ENCODE measurements around the gene PLXDC2. TPM values are rescaled to one million over a fixed set of nuclear protein-coding genes. Genes with fewer than 3 reads are reported as not detected.

Gene PLXDC2
- total and polyA plus RNA-seq, 4 donors, result 11.8 to 99.6 (median 40.8) TPM

DNA sequence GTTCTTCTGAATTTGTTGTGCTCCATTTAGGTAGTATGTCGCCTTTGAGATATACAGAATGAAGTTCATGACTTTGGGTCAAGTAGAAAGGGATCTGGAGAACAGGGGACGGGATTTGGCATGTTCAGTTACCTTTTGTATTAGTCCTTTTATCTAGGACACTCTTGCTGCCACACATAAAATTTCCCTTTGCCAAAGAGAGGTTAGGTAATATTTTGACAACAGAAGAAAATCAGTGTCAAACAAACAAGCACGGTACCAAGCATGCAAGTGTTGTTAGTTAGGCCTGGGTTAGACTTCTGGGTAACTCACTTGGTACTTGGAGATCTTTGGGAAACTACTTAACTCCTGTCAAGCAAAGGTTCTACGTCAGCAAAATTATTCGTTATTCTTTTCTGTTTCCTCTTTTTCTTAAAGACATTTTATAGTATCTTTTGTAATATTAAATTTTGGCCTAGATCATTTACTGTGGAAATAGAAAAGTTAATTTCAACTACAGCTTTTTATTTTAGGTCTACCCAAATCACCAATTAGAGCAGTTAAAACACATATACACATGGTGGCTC is 116.7 kb downstream of the PLXDC2 start:
- ATAC-seq (ENCODE audit: insufficient read depth, low FRiP score), result no peak
- no peak overlapping the region for H3K27ac ChIP-seq (ENCODE audit: low read depth in 1 of 2, low read length in 1 of 2)

DNA sequence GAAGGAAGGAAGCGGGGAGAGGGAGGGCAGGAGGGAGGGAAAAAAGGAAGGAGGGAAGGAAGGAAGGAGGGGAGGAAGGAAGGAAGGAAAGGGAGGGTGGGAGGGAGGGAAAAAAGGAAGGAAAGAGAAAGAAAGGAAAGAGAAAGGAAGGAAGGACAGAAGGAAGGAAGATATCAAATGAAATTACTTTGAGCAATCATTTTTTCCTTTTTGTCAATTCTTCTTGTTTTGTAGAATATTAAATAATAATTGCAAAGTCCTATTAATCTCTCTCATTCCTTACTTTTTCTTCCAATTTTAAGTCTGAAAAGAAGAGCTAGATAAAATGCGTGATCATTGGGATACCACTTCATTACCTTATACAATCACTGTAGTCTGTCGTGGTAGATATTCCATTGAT is 117.5 kb downstream of the PLXDC2 start:
- H3K27me3 ChIP-seq (ENCODE audit: control insufficient read depth in 3 of 3, insufficient read depth in 3 of 3, low read length in 2 of 3), result no peaks in the 10 kb centered on the region
- H3K9ac ChIP-seq (ENCODE audit: insufficient read depth in 1 of 2, low read length in 2 of 2), result no peak overlapping the region
- 96 to 97% methylated on average over 3 of the region's 3 CpGs for WGBS, 2 donors
- TF ChIP-seq, protein P1, sequence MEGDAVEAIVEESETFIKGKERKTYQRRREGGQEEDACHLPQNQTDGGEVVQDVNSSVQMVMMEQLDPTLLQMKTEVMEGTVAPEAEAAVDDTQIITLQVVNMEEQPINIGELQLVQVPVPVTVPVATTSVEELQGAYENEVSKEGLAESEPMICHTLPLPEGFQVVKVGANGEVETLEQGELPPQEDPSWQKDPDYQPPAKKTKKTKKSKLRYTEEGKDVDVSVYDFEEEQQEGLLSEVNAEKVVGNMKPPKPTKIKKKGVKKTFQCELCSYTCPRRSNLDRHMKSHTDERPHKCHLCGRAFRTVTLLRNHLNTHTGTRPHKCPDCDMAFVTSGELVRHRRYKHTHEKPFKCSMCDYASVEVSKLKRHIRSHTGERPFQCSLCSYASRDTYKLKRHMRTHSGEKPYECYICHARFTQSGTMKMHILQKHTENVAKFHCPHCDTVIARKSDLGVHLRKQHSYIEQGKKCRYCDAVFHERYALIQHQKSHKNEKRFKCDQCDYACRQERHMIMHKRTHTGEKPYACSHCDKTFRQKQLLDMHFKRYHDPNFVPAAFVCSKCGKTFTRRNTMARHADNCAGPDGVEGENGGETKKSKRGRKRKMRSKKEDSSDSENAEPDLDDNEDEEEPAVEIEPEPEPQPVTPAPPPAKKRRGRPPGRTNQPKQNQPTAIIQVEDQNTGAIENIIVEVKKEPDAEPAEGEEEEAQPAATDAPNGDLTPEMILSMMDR (IDR thresholded peaks at IDR 0.05; ENCODE audit: control extremely low read depth, extremely low read depth), result no peak
- no peak overlapping the region for H3K27ac ChIP-seq (ENCODE audit: low read depth in 1 of 2, low read length in 1 of 2)
- H3K4me3 ChIP-seq, result no peak overlapping the region
- DNase-seq (no peak), ATAC-seq (ENCODE audit: insufficient read depth, low FRiP score) (no peak)
- H3K9me3 ChIP-seq (ENCODE audit: control insufficient read depth in 4 of 4, insufficient read depth in 3 of 4, low read length in 3 of 4), result no peaks in the 10 kb centered on the region
- H3K4me1 ChIP-seq (ENCODE audit: control insufficient read depth in 5 of 5, insufficient read depth in 5 of 5, low read length in 5 of 5), result peaks cover 3 to 29% (median 16%) of the 10 kb centered on the region in 5 donors
- H3K36me3 ChIP-seq (ENCODE audit: control insufficient read depth in 4 of 4, insufficient read depth in 4 of 4, low read length in 4 of 4), result peaks cover 0 to 7% (median 2%) of the 10 kb centered on the region in 4 donors

More for the DNA sequence above, 116.7 kb downstream of the PLXDC2 start:
- 79 to 83% methylated on average over 5 of the region's 5 CpGs for WGBS, 2 donors
- Histone ChIP-seq H3K27me3 (ENCODE audit: control insufficient read depth in 3 of 3, insufficient read depth in 3 of 3, low read length in 2 of 3) (no peaks in the 10 kb centered on the region), H3K9ac (ENCODE audit: insufficient read depth in 1 of 2, low read length in 2 of 2) (no peak overlapping the region), H3K4me3 (no peak overlapping the region), H3K9me3 (ENCODE audit: control insufficient read depth in 4 of 4, insufficient read depth in 3 of 4, low read length in 3 of 4) (no peaks in the 10 kb centered on the region), H3K4me1 (ENCODE audit: control insufficient read depth in 5 of 5, insufficient read depth in 5 of 5, low read length in 5 of 5) (peaks cover 3 to 25% (median 10%) of the 10 kb centered on the region in 5 donors), H3K36me3 (ENCODE audit: control insufficient read depth in 4 of 4, insufficient read depth in 4 of 4, low read length in 4 of 4) (peaks cover 0 to 7% (median 2%) of the 10 kb centered on the region in 4 donors)
- TF ChIP-seq, protein P1 (IDR thresholded peaks at IDR 0.05; ENCODE audit: control extremely low read depth, extremely low read depth), result no peak
- no peak for DNase-seq

DNA sequence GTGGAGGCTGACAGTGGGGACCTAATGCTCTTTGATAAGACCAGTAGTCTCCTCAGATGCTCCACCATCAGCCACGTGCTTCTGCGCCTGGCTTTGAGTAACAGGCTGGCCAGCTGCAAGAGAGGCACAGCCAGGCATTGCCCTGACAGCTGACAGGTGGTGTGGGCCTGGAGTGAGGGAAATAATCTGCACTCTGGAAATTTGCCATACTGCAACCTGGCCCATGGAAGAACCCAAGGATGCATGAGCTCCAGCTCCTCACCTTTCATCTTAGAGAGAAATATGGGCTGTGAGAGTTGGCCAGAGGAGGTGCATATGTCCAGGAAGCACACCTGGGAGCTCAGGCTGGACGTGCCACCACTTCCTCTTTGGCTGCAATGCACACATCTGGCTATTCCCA is 118.9 kb downstream of the PLXDC2 start:
- H3K4me1 ChIP-seq (ENCODE audit: control insufficient read depth in 5 of 5, insufficient read depth in 5 of 5, low read length in 5 of 5), result peaks cover 3 to 23% (median 16%) of the 10 kb centered on the region in 5 donors
- no peaks in the 10 kb centered on the region for H3K9me3 ChIP-seq (ENCODE audit: control insufficient read depth in 4 of 4, insufficient read depth in 3 of 4, low read length in 3 of 4)
- TF ChIP-seq, protein P1 (IDR thresholded peaks at IDR 0.05; ENCODE audit: control extremely low read depth, extremely low read depth), result no peak
- peaks cover 0 to 7% (median 2%) of the 10 kb centered on the region in 4 donors for H3K36me3 ChIP-seq (ENCODE audit: control insufficient read depth in 4 of 4, insufficient read depth in 4 of 4, low read length in 4 of 4)
- H3K27ac ChIP-seq (ENCODE audit: low read depth in 1 of 2, low read length in 1 of 2), result no peak overlapping the region
- no peak for DNase-seq
- no peak overlapping the region for H3K4me3 ChIP-seq
- no peaks in the 10 kb centered on the region for H3K27me3 ChIP-seq (ENCODE audit: control insufficient read depth in 3 of 3, insufficient read depth in 3 of 3, low read length in 2 of 3)
- ATAC-seq (ENCODE audit: insufficient read depth, low FRiP score), result no peak
- 58 to 77% methylated on average over 3 of the region's 3 CpGs for WGBS, 2 donors
- no peak overlapping the region for H3K9ac ChIP-seq (ENCODE audit: insufficient read depth in 1 of 2, low read length in 2 of 2)

DNA sequence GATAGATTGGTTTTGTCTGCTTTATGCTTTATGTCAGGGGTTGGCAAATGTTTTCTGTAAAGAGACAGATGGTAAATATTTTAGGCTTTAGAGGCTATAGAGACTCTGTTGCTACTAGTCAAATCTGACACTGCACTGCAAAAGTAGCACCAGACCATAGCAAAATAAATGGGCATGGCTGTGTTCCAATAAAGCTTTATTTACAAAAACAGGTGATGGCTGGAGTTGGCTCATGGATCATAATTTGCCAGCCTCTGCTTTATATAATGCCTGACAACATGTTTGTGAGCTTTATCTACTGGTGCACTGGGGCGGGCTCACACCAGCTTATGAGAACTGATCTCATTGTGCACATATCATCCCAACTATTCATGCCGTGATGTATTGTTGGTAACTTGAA is 120.1 kb downstream of the PLXDC2 start:
- peaks cover 5 to 18% (median 12%) of the 10 kb centered on the region in 5 donors for H3K4me1 ChIP-seq (ENCODE audit: control insufficient read depth in 5 of 5, insufficient read depth in 5 of 5, low read length in 5 of 5)
- no peak for DNase-seq
- peaks cover 0 to 7% (median 2%) of the 10 kb centered on the region in 4 donors for H3K36me3 ChIP-seq (ENCODE audit: control insufficient read depth in 4 of 4, insufficient read depth in 4 of 4, low read length in 4 of 4)
- no peak for ATAC-seq (ENCODE audit: insufficient read depth, low FRiP score)
- TF ChIP-seq, protein P1 (IDR thresholded peaks at IDR 0.05; ENCODE audit: control extremely low read depth, extremely low read depth), result no peak
- 98 to 99% methylated on average over 2 of the region's 2 CpGs for WGBS, 2 donors
- H3K9me3 ChIP-seq (ENCODE audit: control insufficient read depth in 4 of 4, insufficient read depth in 3 of 4, low read length in 3 of 4), result no peaks in the 10 kb centered on the region
- no peak overlapping the region for H3K4me3 ChIP-seq
- H3K27me3 ChIP-seq (ENCODE audit: control insufficient read depth in 3 of 3, insufficient read depth in 3 of 3, low read length in 2 of 3), result no peaks in the 10 kb centered on the region
- H3K9ac ChIP-seq (ENCODE audit: insufficient read depth in 1 of 2, low read length in 2 of 2), result no peak overlapping the region
- no peak overlapping the region for H3K27ac ChIP-seq (ENCODE audit: low read depth in 1 of 2, low read length in 1 of 2)

All from lung (tissue), 12 donors.